ENCODE results near the gene SLC26A9. TPM values are rescaled to one million over a fixed set of nuclear protein-coding genes. Genes with fewer than 3 reads are reported as not detected.

Gene SLC26A9
- total and polyA plus RNA-seq, 2 donors (not counting 3 experiments of a cell fraction or from before 2014, with no cell fraction given): 0.10 to 0.20 TPM

DNA sequence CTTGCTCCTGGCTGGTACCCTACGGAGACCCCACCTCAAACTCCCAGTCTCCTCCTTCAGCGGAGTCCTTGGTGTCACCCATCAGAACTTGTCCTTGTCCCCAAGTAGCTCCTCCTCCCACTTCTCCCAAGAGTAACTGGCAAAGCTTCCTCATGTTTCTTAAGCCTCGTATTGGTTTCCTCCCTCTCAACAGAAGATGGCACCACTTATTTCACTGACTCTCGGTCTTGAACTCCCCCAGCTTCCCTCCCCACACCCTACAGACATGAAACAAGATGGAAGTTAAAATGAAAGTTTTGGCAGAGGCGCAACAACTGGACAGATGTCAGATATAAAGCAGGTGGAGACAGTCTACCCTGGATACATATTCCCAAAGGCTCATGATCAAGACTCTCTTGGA is 46.5 kb upstream of the SLC26A9 start:
- no peak for DNase-seq (ENCODE audit: low read depth, low spot score)
- Histone ChIP-seq H3K9ac (replicated peaks; ENCODE audit: extremely low read depth, insufficient read depth, low read length) (no peak overlapping the region), H3K9me1 (replicated peaks; ENCODE audit: control insufficient read depth, extremely low read depth, insufficient read depth, low read length) (no peaks in the 10 kb centered on the region), H3K79me2 (ENCODE audit: control insufficient read depth, insufficient read depth, low read length) (no peaks in the 10 kb centered on the region), H4K20me1 (replicated peaks; ENCODE audit: control insufficient read depth, extremely low read depth, insufficient read depth, low read length) (no peaks in the 10 kb centered on the region), H3K27ac (ENCODE audit: insufficient read depth, low read depth, low read length) (no peak overlapping the region), H3K27me3 (ENCODE audit: control insufficient read depth in 2 of 2, insufficient read depth in 2 of 2, low read length in 2 of 2) (no peaks in the 10 kb centered on the region), H2AFZ (ENCODE audit: low read depth, low read length) (no peak overlapping the region), H3K4me2 (ENCODE audit: insufficient read depth, low read length) (no peak overlapping the region), H3K36me3 (ENCODE audit: control insufficient read depth in 2 of 2, extremely low read depth in 1 of 2, insufficient read depth in 2 of 2, low read length in 2 of 2) (no peaks in the 10 kb centered on the region), H3K4me3 (replicated peaks in 1 of 3; ENCODE audit: insufficient read depth in 1 of 3, low read depth in 1 of 3, low read length in 3 of 3) (no peak overlapping the region), H3K9me3 (replicated peaks; ENCODE audit: control insufficient read depth, insufficient read depth, low read length) (no peaks in the 10 kb centered on the region), H3K4me1 (ENCODE audit: control insufficient read depth, extremely low read depth, insufficient read depth, low read length) (peaks cover 25% of the 10 kb centered on the region)
- POLR2A ChIA-PET: no interaction called here
- intact Hi-C loops (cut with micrococcal nuclease) (no loop called here), dilution Hi-C loops (cut with MboI; ENCODE audit: extremely low pct_ligation_motif_present, low sequenced_read_pairs) (loop anchor here (25.0 kb wide), 1 partner anchor 123 kb away; the partner anchor contains the start of gene AVPR1B)
- no peak for TF ChIP-seq EZH2 (IDR thresholded peaks at IDR 0.05; ENCODE audit: borderline replicate concordance, low read depth, low read length, severe bottlenecking)
- TF ChIP-seq GATA2 (IDR thresholded peaks at IDR 0.05; ENCODE audit: insufficient read depth, insufficient read length, low read depth, low read length): no peak
- no peak for TF ChIP-seq JUN (IDR thresholded peaks at IDR 0.05; ENCODE audit: borderline replicate concordance, insufficient read depth, insufficient read length, low read depth)
- no peak for TF ChIP-seq MYC (IDR thresholded peaks at IDR 0.05; ENCODE audit: low read depth, low read length)
- TF ChIP-seq, protein P1, sequence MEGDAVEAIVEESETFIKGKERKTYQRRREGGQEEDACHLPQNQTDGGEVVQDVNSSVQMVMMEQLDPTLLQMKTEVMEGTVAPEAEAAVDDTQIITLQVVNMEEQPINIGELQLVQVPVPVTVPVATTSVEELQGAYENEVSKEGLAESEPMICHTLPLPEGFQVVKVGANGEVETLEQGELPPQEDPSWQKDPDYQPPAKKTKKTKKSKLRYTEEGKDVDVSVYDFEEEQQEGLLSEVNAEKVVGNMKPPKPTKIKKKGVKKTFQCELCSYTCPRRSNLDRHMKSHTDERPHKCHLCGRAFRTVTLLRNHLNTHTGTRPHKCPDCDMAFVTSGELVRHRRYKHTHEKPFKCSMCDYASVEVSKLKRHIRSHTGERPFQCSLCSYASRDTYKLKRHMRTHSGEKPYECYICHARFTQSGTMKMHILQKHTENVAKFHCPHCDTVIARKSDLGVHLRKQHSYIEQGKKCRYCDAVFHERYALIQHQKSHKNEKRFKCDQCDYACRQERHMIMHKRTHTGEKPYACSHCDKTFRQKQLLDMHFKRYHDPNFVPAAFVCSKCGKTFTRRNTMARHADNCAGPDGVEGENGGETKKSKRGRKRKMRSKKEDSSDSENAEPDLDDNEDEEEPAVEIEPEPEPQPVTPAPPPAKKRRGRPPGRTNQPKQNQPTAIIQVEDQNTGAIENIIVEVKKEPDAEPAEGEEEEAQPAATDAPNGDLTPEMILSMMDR (IDR thresholded peaks at IDR 0.05; ENCODE audit: extremely low read depth in 1 of 2, insufficient read depth in 1 of 2, low read depth in 1 of 2, low read length in 2 of 2): no peak
- no peak for TF ChIP-seq POLR2A (IDR thresholded peaks at IDR 0.05; ENCODE audit: low read depth, low read length)
- TF ChIP-seq FOS (IDR thresholded peaks at IDR 0.05; ENCODE audit: borderline replicate concordance, insufficient read depth, low read length): no peak
- TF ChIP-seq POLR2AphosphoS5 (IDR thresholded peaks at IDR 0.05; ENCODE audit: insufficient read depth, low read depth, low read length): no peak
- TF ChIP-seq, protein P2, sequence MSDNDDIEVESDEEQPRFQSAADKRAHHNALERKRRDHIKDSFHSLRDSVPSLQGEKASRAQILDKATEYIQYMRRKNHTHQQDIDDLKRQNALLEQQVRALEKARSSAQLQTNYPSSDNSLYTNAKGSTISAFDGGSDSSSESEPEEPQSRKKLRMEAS (IDR thresholded peaks at IDR 0.05; ENCODE audit: insufficient read depth, insufficient read length): no peak
- BruUV-seq (replicated peaks): no TSS peak
- CTCF ChIA-PET: interaction anchor here (1.0 to 1.2 kb wide), 4 partner anchors 12 to 117 kb away, joined by 3 to 8 read pairs (median 5); no protein-coding TSS in a partner anchor
- FAIRE-seq: no peak
